ENCODE results near the gene ARL4A. TPM values are rescaled to one million over a fixed set of nuclear protein-coding genes. Genes with fewer than 3 reads are reported as not detected.

ARL4A gene
- total RNA-seq, 1 donor from 2014 or later: 35.5 TPM

DNA sequence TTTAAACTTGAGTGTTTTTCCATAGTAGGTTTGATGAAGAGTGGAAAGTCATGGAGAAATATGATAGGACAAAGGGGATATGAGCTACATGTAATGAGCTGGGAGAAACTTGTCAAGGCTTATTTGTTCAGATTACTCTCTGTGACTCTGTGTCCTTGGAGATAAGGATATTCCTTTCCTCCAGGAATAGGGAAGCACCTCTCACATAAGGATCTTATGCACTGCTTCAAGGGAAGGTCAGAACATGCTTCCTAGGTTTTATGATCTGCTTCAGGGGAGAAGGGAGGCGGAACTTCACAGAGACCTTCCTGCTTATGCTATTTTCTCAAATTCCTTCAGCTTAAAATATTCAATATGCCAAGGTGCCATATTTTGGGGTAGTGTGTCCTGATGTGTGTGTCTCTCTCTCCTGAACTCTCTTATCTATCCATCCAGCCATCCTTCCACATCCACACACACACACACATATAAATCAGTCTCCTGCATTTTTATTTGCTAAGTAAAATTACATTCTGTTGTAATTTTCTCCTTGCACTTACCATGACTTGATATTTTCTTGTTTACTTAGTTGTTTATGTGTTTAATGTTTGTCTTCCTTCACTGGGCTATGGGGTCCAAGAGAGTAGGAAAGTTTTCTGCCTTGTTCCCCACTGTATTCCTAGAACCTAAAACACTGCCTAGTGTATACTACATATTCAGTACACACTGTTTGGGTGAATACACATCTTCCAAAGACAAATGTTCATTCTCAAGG, 26.4 kb downstream of the ARL4A start:
- Histone ChIP-seq H3K9me3 (ENCODE audit: control insufficient read depth in 3 of 3, low read length in 3 of 3) (no peaks in the 10 kb centered on the region), H3K36me3 (ENCODE audit: control insufficient read depth in 3 of 3, insufficient read depth in 3 of 3, low read length in 3 of 3) (no peaks in the 10 kb centered on the region), H3K4me3 (ENCODE audit: low read length in 3 of 3) (no peak overlapping the region), H3K27ac (ENCODE audit: low read depth, low read length) (no peak overlapping the region), H3K27me3 (ENCODE audit: control insufficient read depth in 3 of 3, insufficient read depth in 3 of 3, low read length in 3 of 3) (no peaks in the 10 kb centered on the region), H3K9ac (ENCODE audit: low read depth in 1 of 3, low read length in 3 of 3) (no peak overlapping the region), H3K4me1 (ENCODE audit: control insufficient read depth in 3 of 3, insufficient read depth in 3 of 3, low read length in 3 of 3) (peaks cover 12 to 17% (median 13%) of the 10 kb centered on the region in 3 donors)

DNA sequence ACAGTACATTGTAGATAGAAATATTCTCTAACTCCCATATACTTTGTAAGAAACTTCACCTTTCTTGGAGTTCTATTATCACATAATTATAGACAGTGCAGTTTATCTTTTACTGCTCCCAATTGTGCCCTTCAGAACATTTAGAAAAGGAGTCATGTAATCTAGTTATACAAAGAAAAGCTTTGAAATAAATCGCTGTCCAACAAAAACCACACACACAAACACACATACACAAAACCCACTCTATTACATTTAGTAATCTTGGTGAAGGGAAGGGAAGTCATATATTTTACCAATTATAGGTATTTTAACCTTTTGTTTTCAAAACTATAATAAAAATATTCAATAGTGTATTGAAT, 26.9 kb downstream of the ARL4A start:
- peaks cover 16 to 18% (median 17%) of the 10 kb centered on the region in 3 donors for H3K4me1 ChIP-seq (ENCODE audit: control insufficient read depth in 3 of 3, insufficient read depth in 3 of 3, low read length in 3 of 3)
- no peak overlapping the region for H3K27ac ChIP-seq (ENCODE audit: low read depth, low read length)
- H3K4me3 ChIP-seq (ENCODE audit: low read length in 3 of 3): no peak overlapping the region
- no peaks in the 10 kb centered on the region for H3K9me3 ChIP-seq (ENCODE audit: control insufficient read depth in 3 of 3, low read length in 3 of 3)
- no peak overlapping the region for H3K9ac ChIP-seq (ENCODE audit: low read depth in 1 of 3, low read length in 3 of 3)
- no peaks in the 10 kb centered on the region for H3K36me3 ChIP-seq (ENCODE audit: control insufficient read depth in 3 of 3, insufficient read depth in 3 of 3, low read length in 3 of 3)
- H3K27me3 ChIP-seq (ENCODE audit: control insufficient read depth in 3 of 3, insufficient read depth in 3 of 3, low read length in 3 of 3): no peaks in the 10 kb centered on the region

DNA sequence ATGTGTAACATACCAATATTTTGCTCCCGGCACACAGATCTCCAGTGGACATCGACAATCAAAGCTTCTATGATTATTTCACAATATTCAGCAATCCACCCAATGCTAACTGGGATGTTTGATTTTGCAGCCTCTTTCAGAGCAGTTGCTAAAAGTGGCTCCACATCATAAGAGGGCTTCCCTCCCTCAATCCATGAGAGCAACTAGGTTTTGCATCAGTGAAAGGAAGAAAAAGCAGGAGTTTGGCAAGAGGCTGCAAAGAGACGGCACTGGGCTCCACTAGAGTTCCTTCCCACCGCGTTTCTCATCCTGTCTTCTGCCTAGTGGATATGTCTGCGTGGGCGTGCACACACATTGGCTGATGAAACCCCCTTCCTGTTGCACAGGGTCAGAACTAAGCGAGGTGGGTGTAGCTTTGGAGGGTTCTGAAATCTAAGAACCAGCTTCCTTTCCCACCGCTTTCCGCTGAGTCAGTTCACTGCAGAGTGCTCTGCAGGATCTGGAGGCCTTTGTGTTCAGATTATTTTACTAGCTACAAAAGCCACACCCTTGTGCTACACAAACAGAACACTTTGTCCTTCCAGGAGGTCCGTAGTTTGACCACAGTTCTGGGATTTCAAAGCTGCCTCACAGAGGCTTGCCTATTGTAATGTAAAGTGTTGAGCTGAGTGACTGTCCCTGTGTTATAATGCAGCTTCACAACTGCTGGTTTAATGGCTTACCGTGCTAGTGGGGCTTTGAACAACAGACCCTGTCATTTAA, 28.1 kb downstream of the ARL4A start:
- Histone ChIP-seq H3K27me3 (ENCODE audit: control insufficient read depth in 3 of 3, insufficient read depth in 3 of 3, low read length in 3 of 3) (no peaks in the 10 kb centered on the region), H3K36me3 (ENCODE audit: control insufficient read depth in 3 of 3, insufficient read depth in 3 of 3, low read length in 3 of 3) (no peaks in the 10 kb centered on the region), H3K9me3 (ENCODE audit: control insufficient read depth in 3 of 3, low read length in 3 of 3) (no peaks in the 10 kb centered on the region), H3K4me1 (ENCODE audit: control insufficient read depth in 3 of 3, insufficient read depth in 3 of 3, low read length in 3 of 3) (peaks cover 16 to 18% (median 17%) of the 10 kb centered on the region in 3 donors), H3K4me3 (ENCODE audit: low read length in 3 of 3) (peak overlapping the region; percentile 49 to 61 (median 57)), H3K9ac (ENCODE audit: low read depth in 1 of 3, low read length in 3 of 3) (peak overlapping the region; percentile 19 to 28 (median 28)), H3K27ac (ENCODE audit: low read depth, low read length) (peak overlapping the region; percentile 62)

DNA sequence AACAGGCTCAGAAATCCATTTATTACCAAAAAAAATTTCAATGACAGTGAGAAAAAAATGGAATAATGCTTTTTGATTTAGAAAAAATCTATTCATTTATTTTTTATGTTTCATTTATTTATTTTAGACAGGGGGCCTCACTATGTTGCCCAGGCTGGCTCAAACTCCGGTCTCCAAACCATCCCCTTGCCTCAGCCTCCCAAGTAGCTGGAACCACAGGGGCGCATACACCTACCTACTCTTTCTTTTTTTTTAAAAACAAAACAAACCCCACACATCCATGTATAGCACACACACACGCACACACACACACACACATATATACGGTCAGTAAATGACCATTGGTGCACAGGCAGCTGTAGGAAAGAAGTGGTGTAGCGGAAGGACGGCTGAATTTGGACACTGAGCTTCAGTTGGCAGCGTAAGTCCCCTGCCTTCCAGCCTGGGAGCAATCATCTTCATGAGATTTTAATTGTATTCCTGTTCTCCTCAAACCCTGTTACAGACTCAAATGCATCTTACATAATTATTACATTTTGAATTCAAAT, 28.8 kb downstream of the ARL4A start:
- no peaks in the 10 kb centered on the region for H3K27me3 ChIP-seq (ENCODE audit: control insufficient read depth in 3 of 3, insufficient read depth in 3 of 3, low read length in 3 of 3)
- peak overlapping the region in 1 of 3 donors; percentile 19 for H3K9ac ChIP-seq (ENCODE audit: low read depth in 1 of 3, low read length in 3 of 3)
- H3K27ac ChIP-seq (ENCODE audit: low read depth, low read length): peak overlapping the region; percentile 62
- H3K36me3 ChIP-seq (ENCODE audit: control insufficient read depth in 3 of 3, insufficient read depth in 3 of 3, low read length in 3 of 3): no peaks in the 10 kb centered on the region
- H3K4me1 ChIP-seq (ENCODE audit: control insufficient read depth in 3 of 3, insufficient read depth in 3 of 3, low read length in 3 of 3): peaks cover 16 to 18% (median 17%) of the 10 kb centered on the region in 3 donors
- H3K4me3 ChIP-seq (ENCODE audit: low read length in 3 of 3): peak overlapping the region in 1 of 3 donors; percentile 57
- no peaks in the 10 kb centered on the region for H3K9me3 ChIP-seq (ENCODE audit: control insufficient read depth in 3 of 3, low read length in 3 of 3)

DNA sequence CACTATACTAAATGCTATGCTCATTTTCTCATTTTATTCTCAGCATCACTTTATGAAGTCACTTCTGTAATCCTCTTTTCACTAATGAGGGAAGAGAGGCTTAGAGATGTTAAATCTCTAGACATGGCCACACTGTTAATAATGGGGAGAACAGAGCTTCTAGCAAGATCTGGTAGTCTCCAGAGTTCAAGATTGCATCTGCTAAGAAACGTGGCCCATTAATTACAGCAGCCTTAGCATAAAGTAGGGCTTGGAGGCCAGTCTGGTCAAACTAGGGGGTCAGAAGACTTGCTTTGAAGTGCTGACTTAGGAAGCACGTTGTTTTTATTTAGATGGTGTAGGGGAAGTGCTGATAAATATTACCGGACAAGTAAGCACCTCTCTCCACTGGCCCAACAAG, 29.3 kb downstream of the ARL4A start:
- Histone ChIP-seq H3K4me1 (ENCODE audit: control insufficient read depth in 3 of 3, insufficient read depth in 3 of 3, low read length in 3 of 3) (peaks cover 16 to 18% (median 17%) of the 10 kb centered on the region in 3 donors), H3K4me3 (ENCODE audit: low read length in 3 of 3) (no peak overlapping the region), H3K9ac (ENCODE audit: low read depth in 1 of 3, low read length in 3 of 3) (no peak overlapping the region), H3K9me3 (ENCODE audit: control insufficient read depth in 3 of 3, low read length in 3 of 3) (no peaks in the 10 kb centered on the region), H3K27ac (ENCODE audit: low read depth, low read length) (peak overlapping the region; percentile 62), H3K36me3 (ENCODE audit: control insufficient read depth in 3 of 3, insufficient read depth in 3 of 3, low read length in 3 of 3) (no peaks in the 10 kb centered on the region), H3K27me3 (ENCODE audit: control insufficient read depth in 3 of 3, insufficient read depth in 3 of 3, low read length in 3 of 3) (no peaks in the 10 kb centered on the region)

DNA sequence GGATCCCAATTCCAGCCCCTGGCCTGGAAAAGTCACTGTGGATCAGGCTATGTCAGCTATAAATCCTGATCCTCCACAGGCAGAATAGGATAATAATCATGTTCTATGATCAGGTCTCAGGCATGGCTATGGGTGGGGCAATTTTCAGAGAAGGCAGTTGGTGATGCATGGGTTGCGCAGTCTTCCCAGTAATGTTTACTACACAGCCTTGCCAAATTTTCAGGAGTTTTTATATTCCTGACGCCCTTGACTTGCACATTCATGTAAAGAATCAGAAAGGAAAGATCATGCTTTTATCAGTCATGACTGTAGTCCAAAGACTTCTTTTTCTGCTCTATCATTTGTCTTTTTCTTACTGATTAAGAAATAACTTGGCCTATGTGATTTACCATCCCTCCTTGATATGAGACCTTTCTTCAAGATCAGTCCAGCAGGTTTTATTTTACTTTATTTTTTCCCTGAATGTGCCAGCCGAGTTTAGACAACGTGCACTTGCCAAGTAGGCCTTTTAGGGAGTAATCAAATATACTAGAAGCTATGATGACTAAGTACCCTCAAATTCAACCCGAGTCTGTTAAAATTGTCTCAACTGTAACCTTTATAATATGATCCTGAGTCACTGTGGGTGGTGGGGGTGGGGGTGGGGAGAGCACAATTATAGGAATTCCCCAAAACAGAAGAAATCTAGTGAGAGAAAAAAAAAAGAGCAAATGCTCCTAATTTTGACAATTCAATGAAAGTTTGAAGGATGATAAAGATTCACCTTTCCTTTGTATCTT, 31.9 kb downstream of the ARL4A start:
- peaks cover 19 to 30% (median 23%) of the 10 kb centered on the region in 3 donors for H3K4me1 ChIP-seq (ENCODE audit: control insufficient read depth in 3 of 3, insufficient read depth in 3 of 3, low read length in 3 of 3)
- H3K27ac ChIP-seq (ENCODE audit: low read depth, low read length): peak overlapping the region; percentile 71
- no peak overlapping the region for H3K4me3 ChIP-seq (ENCODE audit: low read length in 3 of 3)
- H3K9ac ChIP-seq (ENCODE audit: low read depth in 1 of 3, low read length in 3 of 3): peak overlapping the region in 1 of 3 donors; percentile 9
- H3K9me3 ChIP-seq (ENCODE audit: control insufficient read depth in 3 of 3, low read length in 3 of 3): no peaks in the 10 kb centered on the region
- no peaks in the 10 kb centered on the region for H3K27me3 ChIP-seq (ENCODE audit: control insufficient read depth in 3 of 3, insufficient read depth in 3 of 3, low read length in 3 of 3)
- no peaks in the 10 kb centered on the region for H3K36me3 ChIP-seq (ENCODE audit: control insufficient read depth in 3 of 3, insufficient read depth in 3 of 3, low read length in 3 of 3)

DNA sequence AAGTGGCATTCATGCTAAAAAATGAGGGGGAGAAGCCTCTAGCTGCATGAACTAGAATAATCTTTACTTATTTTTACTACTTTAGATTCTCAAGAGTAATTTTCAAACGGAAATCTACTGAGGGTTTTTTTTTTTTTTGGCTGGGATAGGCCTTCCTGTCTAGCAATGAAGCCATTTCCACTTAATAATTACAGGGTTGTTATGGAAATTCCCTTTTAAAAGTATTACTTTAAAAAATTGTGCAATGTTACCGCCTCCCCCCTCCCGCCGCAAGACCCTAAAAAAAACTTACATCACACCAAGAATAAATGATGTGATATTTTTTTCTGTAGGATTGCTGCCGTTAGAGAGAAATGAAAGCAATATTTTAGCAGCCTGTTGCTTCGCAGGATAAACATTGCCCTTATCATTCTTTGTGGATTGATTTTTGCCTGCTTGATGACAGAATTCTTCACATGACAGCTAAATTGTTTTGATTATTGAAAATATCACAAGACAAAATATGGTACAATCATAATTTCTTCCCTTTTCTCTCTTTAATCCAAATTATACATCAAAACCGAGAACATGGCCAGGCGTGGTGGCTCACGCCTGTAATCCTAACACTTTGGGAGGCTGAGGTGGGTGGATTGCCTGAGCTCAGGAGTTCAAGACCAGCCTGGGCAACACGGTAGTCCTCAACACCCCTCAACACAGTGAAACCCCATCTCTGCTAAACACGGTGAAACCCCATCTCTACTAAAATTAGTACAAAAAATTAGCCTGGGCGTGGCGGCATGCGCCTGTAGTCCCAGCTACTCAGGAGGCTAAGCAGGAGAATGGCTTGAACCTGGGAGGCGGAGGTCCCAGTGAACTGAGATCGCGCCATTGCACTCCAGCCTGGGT, 32.8 kb downstream of the ARL4A start:
- Histone ChIP-seq H3K27ac (ENCODE audit: low read depth, low read length) (peak overlapping the region; percentile 71), H3K36me3 (ENCODE audit: control insufficient read depth in 3 of 3, insufficient read depth in 3 of 3, low read length in 3 of 3) (no peaks in the 10 kb centered on the region), H3K9ac (ENCODE audit: low read depth in 1 of 3, low read length in 3 of 3) (no peak overlapping the region), H3K27me3 (ENCODE audit: control insufficient read depth in 3 of 3, insufficient read depth in 3 of 3, low read length in 3 of 3) (no peaks in the 10 kb centered on the region), H3K4me3 (ENCODE audit: low read length in 3 of 3) (no peak overlapping the region), H3K9me3 (ENCODE audit: control insufficient read depth in 3 of 3, low read length in 3 of 3) (no peaks in the 10 kb centered on the region), H3K4me1 (ENCODE audit: control insufficient read depth in 3 of 3, insufficient read depth in 3 of 3, low read length in 3 of 3) (peaks cover 17 to 30% (median 23%) of the 10 kb centered on the region in 3 donors)

DNA sequence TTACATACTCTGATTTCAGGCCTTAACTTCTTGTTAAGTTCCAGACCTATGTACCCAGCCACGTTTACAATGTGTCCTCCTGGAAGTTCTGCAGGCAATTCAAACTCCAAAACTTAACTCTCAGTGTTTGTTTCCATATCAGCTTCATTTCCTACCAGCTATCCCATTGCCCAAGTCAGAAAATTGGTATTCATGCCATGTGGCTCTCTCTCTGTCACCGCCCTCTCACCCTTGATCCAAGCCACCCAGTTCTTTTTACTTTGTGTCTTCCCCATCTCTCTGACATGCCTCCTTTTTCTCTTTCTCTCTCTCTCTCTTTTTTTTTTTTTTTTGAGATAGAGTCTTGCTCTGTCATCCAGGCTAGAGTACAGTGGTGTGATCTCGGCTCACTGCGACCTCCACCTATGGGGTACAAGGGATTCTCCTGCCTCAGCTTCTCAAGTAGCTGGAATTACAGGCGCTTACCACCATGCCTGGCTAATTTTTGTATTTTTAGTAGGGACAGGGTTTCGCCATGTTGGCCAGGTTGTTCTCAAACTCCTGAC, 33.9 kb downstream of the ARL4A start:
- Histone ChIP-seq H3K4me1 (ENCODE audit: control insufficient read depth in 3 of 3, insufficient read depth in 3 of 3, low read length in 3 of 3) (peaks cover 12 to 20% (median 13%) of the 10 kb centered on the region in 3 donors), H3K27ac (ENCODE audit: low read depth, low read length) (no peak overlapping the region), H3K27me3 (ENCODE audit: control insufficient read depth in 3 of 3, insufficient read depth in 3 of 3, low read length in 3 of 3) (no peaks in the 10 kb centered on the region), H3K36me3 (ENCODE audit: control insufficient read depth in 3 of 3, insufficient read depth in 3 of 3, low read length in 3 of 3) (no peaks in the 10 kb centered on the region), H3K9ac (ENCODE audit: low read depth in 1 of 3, low read length in 3 of 3) (no peak overlapping the region), H3K9me3 (ENCODE audit: control insufficient read depth in 3 of 3, low read length in 3 of 3) (no peaks in the 10 kb centered on the region), H3K4me3 (ENCODE audit: low read length in 3 of 3) (no peak overlapping the region)

DNA sequence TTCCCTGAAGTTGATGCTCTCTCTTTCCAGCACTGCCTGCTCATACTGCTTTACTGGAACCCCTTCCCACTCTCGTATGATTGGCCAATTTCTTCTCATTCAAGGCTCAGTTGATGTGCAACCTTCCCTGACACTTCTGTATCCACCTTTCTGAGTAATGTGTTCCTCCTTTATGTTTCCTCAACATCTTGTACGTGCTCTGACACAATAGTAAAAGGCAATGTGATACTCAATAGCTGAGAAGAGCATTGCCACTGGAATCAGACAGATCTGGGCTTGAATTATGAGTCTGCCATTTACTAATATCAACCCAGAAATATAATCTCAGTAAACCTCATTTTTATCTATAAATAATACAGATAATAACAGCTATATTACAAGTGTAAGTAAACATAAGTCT, 34.7 kb downstream of the ARL4A start:
- H3K27me3 ChIP-seq (ENCODE audit: control insufficient read depth in 3 of 3, insufficient read depth in 3 of 3, low read length in 3 of 3): no peaks in the 10 kb centered on the region
- peaks cover 10 to 19% (median 12%) of the 10 kb centered on the region in 3 donors for H3K4me1 ChIP-seq (ENCODE audit: control insufficient read depth in 3 of 3, insufficient read depth in 3 of 3, low read length in 3 of 3)
- H3K36me3 ChIP-seq (ENCODE audit: control insufficient read depth in 3 of 3, insufficient read depth in 3 of 3, low read length in 3 of 3): no peaks in the 10 kb centered on the region
- H3K27ac ChIP-seq (ENCODE audit: low read depth, low read length): no peak overlapping the region
- no peak overlapping the region for H3K4me3 ChIP-seq (ENCODE audit: low read length in 3 of 3)
- H3K9ac ChIP-seq (ENCODE audit: low read depth in 1 of 3, low read length in 3 of 3): no peak overlapping the region
- H3K9me3 ChIP-seq (ENCODE audit: control insufficient read depth in 3 of 3, low read length in 3 of 3): no peaks in the 10 kb centered on the region
